GM18520 (cell line): Measurements from ENCODE around the gene CHST3.
"Not testable (repeated sequence)": the region's sequence is repeated elsewhere in the genome, so short reads cannot be mapped to it uniquely, and the experiment has no call there.

Experiments used
- ATAC-seq: cut with Tn5 transposase; IDR thresholded peaks from one replicate; pipeline ENCODE4 v1.9.1; 2021; ENCODE audit not compliant: unreplicated experiment

Gene CHST3

DNA sequence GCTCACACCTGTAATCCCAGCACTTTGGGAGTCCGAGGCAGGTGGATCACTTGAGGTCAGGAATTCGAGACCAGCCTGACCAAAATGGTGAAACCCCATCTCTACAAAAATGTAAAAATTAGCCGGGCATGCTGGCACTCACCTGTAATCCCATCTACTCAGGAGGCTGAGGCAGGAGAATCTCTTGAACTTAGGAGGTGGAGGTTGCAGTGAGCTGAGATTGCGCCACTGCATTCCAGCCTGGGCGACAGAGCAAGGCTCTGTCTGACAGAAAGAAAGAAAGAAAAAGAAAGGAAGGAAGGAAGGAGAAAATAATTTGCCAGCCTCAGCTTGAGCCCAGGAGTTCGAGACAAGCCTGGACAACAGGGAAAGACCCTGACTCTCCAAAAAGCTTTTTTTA, 24.7 kb downstream of the CHST3 start:
- ATAC-seq = not testable (repeated sequence)

DNA sequence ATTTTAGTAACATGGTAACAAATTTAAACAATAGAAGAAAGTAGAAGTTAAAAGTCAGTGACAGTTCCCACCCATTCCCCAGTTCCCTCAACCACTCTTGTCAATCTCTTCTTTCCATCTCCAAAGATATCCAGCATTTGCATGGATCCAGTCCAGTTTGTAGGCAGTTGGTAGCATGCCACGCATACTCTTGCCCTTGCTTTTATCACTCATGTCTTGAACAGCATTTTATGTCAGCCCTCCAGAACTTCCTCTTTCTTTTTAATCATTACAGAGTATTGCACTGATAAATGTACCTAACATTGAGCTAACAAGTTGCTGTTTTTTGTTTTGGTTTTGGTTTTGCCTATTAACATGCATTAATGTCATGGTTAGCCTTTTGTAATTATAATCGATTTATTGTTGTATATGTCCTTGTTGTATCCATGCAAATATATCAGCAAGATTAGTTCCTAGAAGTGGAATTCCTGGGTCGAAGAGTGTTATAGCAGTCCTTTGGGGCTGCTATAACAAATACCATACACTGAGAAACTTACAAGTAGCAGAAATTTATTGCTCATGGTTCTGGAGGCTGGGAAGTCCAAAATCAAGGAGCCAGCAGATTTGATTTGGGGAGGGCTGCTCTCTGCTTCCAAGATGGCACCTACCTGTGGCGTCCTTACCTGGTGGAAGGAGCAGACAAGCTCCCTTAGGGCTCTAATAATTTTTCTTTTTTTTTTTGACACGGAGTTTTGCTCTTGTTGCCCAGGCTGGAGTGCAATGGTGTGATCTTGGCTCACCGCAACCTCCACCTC, 25.7 kb downstream of the CHST3 start:
- no peak for ATAC-seq

DNA sequence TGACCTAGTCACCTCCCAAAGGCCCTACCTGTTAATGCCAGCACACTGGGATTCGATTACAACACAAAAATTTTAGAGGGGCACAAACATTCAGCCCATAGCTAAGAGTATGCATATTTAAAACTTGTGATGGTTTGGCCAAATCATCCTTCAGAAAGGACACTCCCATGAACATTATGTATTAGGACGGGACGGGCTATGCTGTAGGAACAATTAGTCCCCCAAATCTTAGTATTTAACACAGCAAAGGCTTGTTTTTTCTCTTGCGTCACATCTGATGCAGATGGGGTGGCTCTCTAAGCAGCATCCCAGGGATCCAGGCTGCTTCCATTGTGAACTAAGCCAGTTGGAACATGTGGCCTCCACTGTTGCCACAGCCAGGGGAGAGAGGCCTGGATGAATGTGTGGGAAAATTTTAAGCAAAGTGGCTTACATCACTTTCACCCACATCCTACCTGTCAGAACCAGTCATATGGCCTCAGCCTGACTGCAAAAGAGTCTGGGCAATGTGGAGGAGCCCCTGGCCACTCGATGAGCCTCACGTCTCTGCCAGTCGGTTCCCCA, 26.6 kb downstream of the CHST3 start:
- ATAC-seq = no peak

DNA sequence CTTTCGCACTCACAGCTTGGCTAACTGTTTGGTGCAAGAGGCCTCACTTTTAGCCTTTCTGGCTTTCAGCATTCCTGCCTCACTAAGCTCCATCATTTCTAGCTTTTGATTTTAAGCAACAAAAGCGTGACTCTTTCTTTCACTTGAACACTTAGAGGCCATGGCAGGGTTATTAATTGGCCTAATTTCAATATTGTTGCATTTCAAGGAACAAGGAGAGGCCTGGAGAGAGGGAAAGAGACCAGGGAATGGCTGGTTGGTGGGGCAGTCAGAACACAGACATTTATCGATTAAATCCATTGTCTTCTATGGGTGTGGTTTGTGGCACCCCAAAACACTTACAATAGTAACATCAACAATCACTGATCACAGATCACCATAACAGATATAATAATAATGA, 31.3 kb downstream of the CHST3 start:
- no peak for ATAC-seq

DNA sequence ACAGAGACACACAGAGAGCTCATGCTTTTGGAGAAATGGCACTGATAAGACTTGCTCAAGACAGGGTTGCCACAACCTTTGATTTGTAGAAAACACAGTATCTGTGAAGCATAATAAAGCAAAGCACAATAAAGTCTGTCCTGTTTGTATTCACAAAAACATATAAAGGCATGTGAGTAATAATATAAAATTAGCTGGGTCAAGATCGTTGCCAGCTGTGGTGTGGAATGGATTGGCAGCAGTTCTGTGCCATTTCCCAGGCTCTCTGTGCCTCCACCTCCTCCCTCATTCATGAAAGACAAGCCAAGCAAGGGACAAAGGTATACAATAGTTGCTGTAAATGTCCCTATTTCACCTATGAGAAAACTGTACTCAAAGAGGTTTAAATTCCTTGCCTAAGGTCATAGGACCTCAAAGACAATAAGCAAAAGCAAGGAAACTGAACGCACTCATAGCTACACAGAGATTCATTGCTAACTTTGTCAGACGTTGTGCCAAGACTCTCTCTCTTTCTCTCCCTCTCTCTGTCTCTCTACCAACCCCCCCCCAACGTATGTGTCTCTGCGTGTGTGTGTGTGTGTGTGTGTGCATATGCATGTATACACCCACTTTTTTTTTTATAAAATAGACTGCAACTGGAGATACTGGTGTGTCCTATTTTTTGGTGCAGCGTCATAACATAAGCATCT, 31.8 kb downstream of the CHST3 start:
- no peak for ATAC-seq

DNA sequence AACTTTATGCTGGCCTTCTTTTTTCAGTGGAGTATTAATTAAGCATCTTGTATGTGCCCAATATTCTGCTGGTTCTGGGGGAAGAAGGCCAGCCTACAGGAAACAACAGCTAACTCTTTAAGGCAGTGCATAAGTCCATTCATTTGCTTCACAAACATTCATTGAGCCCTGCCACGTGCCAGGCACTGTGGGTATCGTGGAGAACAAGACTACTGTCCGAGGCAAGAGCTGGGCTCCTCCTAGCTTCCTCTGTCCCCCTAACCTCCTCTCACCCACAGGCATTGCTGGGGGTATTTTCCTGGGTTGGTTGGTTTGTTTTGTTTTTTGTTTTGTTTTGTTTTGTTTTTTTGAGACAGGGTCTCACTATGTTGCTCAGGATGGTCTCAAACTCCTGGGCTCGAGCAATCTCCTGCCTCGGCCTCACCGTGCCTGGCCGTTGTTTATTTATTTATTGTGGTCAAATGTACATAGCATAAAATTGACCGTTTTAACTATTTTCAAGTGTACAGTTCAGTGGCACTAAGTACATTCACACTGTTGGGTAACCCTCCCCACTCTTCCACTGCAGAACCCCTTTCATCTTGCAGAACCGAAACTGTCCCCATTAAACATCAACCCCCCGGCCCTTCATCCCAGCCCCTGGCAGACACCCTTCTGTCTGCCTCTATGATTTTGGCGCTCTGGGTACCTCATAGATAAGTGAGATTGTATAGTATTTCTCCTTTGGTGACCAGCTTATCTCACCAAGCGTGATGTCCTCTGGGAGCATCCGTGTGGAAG, 32.6 kb downstream of the CHST3 start:
- ATAC-seq = no peak

DNA sequence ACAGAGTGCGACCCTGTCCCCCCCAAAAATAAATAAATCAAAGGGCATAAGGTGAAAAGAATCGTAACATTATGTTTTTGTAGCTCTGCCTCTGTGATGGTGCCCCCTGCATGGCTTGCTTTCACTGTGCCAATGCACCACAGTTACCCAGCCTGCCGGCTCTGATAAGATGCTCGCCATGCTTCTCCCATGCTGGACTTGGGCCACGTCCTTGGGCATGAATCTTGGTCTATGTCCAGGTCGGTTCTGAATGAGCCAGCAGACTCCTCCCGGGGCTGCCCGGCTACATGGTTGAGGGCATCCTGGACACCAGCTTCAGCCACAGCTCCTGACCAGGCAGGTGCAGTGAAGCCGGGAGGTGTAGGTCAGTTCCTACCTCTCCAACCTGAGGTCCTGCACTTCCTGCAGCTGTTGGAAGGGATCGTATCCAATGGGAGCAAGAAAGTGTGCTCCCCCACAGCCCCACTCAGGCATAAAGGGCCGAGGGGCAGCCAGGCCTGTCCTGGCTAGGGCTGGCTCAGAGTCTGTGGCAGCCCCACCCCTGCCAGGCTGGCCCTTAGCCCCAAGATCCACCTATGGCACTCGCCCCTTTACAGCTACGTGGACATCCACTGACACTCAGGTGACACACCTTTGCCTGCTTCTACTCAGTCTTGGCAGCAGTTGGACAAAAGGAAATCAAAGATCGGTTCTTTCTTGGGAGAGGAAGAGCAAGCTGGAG, 34.1 kb downstream of the CHST3 start:
- ATAC-seq = no peak

DNA sequence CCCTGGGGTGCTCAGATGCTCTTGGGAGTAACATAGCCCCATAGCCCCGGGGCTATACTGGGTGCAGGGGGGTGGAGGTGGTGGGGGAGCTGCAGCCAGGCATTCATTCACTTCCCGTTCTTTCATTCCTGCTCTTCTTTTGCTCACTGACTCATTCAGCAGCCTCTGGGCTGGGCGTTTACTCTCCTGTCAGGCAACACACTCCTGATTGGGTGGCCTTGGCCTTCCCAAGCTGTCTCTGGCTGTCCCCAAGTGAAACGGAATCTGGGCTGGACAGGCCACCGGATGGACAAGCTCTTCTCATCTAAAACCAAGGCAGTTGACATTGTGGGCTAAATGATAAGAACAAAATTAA, 34.6 kb downstream of the CHST3 start:
- ATAC-seq = no peak

DNA sequence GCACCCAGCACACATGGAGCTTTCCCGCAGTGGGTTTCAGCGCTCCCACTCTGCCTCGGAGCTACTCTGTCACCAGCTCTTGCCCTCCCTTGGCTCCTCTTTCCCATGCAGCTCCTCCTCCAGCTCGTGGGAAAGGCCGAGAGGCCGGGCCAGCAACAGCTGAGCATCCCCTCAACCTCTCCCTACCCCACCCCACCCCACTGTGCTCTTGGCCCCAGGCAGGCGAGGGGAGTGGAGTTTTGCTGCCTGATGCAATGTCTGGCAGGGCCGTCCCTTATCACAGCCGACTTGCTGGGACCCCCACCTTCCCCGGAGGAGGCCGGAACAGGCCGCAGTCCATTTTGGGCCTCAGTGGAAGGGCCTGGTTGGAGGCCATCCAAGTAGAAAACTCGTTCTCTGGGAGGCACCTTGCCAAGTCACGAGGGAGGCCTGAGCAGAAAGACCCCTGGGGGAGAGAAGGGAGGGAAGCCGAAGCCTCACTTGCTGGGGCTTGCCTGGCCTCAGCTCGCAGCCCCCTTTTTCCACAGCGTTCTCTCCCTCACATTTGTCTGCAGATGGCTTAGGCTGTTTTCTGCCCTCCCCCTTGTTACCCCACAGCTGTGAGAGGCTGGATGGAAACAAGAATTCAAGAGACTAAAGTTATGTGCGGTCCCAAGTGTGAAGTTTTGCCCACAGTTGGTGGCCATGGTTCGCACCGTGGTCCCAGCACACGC, 35.3 kb downstream of the CHST3 start:
- ATAC-seq = no peak

DNA sequence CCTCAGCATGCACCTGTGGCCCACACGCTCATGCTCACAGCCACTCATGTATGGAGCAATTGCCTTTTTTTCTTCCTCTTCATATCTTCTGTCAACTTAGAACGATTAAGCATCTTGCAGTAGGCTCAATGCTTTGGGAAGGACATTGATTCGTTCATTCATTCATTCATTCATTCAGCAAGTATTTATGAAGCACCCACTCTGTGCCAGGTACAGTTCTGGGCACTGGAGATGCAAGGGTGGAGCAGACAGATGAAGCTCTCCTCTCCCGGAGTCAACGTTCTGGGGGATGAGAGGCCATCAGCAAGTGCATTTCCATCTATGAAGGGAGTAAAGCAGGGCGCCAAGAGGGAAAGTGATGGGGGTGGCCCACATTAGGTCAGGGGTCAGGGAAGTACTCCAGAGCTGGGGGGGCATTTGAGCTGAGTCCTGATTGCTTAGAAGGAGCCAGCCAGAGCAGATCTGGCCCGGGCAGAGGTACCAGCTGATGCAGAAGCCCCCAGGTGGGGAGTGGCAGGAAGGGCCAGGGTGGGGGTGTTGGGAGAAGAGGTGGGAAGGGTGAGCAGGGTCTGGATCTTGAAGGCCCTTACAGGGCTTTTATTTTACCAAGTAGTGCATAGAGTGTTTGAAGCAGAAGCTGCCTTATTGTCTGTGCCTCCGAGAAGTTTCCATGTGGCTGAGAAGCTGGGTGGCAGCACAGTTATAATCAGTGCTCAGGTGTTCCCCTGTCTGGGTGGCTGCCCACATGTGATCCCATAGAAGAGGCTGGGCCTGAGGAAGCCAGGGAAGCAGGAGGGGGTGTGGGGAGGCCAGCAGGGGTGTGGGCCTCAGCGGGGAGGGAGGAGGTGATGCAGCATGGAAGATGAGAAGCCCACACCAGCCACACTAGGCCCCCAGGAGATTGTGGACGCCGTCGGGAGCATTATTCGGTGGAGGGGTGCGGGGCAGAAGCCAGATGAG, 36.2 kb downstream of the CHST3 start:
- ATAC-seq = no peak

DNA sequence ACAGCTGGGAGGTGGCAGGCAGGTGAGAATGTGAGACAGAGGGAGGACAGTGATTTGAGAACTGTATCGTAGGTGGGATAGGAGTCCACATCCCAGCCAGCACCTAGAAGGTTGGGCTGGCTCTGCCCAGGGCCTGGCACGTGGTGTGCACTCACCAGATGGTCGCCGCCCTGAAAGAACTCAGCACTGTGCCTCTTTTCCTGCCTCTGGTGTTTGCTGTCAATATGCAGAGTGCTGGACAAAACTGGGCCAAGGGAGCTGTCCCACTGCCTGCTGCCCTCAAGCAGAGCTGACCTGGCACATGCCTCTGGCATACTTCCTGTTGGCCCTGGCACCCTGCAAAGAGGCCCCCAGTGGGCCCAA, 36.8 kb downstream of the CHST3 start:
- ATAC-seq = no peak

DNA sequence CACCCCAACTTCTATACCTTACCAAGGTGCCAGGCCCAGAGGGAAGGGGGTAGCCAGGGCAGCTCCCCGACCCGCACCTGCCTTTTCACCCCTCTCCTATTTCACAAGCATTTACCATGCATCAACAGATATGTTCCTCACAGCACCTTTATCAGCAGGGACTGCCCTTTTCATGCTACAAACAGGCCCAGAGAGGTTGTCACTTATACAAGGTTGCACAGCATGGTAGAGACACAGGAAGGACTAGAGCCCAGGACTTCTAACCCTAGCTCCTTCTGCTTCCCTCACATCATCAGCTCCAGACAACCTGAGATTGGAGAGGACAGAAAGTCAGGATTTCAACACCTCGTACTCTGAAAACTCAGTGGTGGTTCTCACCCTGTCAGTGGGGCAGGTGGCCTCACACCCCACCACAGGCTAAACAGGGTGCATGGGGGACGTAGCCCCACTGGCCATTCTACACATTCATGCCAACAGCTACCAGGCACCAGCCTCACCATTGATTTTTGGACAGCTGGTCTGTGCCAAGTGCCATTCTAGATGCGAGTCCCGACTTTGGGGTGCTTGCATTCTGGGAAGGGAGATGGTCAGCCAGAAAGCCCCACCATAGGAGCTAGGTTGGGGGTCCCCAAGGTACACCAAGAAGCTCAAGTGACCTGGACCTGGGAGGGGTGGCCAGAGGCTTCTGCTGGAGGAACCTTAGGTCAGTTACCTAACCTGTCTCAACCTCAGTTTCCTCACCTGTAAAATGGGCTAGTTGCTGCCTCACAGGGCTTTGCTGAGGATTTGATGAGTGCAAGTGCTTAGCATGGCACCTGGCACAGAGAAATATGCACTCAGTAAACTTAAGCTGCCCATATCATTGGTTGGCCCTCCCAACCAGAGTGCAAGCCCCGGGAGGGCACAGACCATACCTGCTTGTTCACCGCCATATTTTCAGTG, 38.4 kb downstream of the CHST3 start:
- ATAC-seq = no peak

DNA sequence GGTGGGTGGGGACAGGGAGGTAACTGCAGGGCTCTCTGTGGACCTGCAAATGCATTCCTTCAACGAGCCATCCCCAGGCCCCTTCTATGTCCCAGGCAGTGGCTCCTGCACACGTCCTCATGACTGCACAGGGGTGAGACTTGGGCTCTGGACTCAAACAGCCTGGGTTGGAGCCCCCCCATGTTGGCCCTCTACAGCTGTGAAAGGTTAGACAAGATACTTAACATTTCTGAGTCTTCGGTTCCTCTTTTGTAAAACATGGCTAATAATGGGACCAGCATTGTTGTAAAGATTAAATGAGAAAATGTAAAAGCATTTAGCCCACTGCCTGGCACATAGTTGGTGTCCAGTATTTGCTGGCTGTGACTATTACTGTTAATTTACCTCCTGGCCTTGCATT, 41.8 kb downstream of the CHST3 start:
- no peak for ATAC-seq

DNA sequence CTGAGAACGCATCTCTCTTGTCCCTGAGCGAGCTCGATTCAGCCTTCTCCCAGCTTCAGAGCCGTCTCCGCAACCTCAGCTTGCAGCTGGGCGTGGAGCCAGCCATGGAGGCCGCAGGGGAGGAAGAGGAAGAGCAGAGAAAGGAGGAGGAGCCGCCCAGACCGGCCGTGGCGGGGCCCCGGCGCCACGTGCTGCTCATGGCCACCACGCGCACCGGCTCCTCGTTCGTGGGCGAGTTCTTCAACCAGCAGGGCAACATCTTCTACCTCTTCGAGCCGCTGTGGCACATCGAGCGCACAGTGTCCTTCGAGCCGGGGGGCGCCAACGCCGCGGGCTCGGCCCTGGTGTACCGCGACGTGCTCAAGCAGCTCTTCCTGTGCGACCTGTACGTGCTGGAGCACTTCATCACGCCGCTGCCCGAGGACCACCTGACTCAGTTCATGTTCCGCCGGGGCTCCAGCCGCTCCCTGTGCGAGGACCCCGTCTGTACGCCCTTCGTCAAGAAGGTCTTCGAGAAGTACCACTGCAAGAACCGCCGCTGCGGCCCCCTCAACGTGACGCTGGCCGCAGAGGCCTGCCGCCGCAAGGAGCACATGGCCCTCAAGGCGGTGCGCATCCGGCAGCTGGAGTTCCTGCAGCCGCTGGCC, 43.2 kb downstream of the CHST3 start:
- no peak for ATAC-seq

DNA sequence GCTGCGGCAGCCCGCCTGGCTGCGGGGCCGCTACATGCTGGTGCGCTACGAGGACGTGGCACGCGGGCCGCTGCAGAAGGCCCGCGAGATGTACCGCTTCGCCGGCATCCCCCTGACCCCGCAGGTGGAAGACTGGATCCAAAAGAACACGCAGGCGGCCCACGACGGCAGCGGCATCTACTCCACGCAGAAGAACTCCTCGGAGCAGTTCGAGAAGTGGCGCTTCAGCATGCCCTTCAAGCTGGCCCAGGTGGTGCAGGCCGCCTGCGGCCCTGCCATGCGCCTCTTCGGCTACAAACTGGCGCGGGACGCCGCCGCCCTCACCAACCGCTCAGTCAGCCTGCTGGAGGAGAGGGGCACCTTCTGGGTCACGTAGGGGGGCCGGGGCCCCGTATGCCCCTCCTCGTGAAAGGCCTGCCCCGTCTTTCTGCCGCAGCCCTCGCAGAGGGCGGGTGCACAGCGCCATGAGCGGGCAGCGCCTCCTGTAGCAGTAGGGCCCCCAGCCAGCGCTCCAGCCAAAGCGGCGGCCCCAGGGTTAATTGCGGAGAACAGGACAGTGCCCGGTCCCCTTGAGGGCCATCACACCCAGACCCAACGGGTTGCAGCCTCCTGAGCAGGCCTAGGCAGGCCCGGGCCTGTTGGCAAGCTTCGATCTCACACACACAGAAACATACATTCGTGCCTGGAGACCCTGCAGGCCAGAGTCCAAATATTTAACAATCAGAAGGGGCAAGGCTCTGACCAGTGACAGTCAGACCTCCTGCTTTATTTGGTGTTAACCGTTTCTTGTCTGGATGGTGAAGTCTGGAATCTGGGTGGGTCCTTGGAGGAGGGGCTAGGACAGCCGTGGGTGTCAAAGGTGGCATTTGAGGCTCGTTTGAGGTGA, 44.1 kb downstream of the CHST3 start:
- ATAC-seq = no peak

DNA sequence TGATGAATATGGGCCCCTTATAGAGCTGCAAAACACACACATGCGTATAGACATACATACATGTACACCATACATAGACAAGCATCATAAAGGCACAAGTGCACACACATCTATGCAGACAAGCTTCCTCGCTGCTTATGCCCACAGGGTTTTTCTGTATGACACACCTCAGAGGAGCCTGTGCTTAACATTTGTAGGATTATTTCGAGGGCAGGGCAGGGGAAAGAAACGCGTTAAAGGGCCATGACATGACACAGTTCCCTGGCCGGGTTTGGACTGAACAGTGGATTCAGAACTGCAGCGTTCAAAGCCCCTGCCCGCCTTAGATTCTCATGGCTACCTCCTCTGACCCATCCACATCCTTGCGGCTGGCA, 44.8 kb downstream of the CHST3 start:
- ATAC-seq = no peak
